ENCODE data around the gene RNF212.

Gene RNF212

DNA sequence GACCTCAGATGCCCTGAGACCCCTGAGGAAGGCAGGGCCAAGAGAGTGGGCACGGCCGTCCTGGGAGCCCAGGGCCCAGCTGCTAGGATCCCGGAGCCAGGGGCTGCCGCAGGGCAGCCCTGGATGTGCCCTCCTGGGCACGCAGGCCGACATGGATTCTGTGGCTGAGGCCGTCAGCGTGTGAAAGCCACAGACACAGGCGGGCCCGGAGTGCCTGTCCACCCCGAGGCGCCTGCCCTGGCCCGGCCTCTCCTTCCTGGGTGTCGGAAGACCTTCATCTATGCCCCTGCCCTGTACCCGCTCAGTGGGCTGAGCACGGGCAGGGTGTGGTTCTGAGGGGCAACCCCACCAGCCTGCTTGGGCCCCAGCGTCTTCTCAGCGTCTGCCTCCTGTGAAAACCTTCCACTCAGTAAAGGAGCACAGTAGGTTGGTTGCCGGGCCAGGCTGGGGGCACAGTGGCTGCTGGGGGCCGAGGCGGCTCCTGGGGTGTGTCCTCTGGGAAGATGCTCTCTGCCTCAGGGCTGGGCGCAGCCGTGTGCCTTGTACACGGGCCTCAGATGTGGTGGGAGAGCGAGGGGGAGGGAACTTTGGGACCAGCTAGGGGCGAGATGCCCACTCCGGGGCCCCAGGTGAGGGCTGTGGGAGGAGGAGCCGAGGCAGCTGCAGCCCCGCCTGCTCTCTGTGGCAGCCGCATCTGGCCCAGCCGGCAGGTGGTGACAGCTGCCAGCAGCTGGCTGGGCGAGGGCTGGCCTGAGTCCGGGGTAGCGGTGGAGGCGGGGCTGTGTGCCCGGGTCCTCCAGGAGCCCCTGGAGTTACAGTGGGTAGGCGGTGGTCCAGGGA lies 81.2 kb downstream of the RNF212 start:
- no peak for DNase-seq

DNA sequence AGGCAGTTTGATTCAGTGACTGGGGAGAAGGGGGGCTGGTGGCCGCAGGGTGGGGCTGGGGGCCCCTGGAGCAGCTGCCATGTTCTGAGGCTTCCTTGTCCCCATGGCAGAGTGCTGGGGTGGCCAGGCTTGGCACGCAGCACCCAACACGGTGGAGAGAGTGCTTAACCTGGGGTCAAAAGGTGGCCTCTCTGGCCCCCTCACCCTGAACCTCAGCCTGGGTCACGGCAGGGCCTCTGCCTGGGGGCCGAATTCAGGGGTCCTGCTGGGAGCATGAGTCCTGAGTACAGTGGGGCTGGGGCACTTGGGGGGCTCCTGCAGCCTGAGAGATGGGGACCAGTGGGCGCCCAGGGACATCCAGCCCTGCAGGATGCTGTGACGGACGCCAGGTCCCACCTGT lies 82.0 kb downstream of the RNF212 start:
- no peak for DNase-seq

DNA sequence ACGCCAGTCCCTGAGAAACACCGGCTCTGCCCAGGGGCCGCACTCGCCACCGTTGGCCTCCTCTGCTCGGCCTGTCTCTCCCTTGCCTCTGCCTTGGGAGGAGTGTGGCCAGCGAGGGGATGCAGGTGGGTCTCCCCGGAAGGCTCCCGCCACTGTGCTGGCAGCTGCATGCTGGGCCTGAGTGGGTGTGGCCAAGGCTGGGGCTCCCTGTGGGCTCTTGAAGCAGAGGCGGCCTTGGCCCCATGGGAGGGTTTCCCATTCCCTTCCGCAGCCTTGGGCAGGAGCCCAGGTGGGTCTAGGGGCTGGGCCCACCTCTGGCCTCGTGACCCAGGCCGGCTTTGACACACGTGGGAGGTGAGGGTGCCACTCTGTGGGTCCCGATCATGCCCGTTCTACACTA lies 82.8 kb downstream of the RNF212 start:
- no peak for DNase-seq

DNA sequence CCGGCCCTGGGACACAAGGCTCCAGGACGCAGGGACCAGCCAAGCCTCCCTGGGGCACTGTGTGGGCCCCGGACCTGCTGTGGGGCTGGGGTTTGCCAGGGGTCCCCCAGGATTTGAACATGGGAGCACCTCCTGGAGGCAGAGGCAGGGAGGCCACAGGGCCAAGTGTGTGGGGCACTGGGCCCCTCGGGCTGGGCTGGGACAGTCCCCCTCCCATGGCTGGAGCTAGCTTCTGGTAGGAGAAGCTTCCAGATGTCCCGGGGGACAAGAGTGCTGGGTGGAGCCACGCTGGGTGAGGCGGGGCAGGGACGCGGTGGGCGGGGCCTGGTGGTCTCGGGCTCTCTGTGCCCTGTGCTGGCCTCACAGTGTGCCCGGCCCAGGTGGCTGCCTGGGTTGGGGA lies 83.3 kb downstream of the RNF212 start:
- no peak for DNase-seq

DNA sequence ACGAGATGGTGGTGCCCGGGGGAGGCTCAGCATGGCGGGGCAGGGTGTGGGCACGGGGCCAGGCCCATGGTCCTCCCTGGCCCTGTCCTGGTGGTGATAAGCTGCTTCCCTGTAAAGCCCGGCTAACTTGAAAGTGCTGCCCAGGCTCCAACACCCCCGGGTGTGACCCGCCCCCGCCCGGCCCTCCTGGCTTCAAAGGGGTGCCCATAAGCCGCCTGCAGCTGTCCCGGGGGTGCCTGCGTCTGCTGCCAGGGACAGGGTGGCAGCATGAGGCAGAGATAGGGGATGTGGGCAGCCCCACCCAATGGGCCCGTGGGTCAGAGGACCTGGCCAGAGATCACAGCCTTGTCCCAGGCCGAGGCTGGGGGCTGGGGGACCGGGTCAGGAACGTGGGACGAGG lies 83.8 kb downstream of the RNF212 start:
- DNase-seq, result no peak

DNA sequence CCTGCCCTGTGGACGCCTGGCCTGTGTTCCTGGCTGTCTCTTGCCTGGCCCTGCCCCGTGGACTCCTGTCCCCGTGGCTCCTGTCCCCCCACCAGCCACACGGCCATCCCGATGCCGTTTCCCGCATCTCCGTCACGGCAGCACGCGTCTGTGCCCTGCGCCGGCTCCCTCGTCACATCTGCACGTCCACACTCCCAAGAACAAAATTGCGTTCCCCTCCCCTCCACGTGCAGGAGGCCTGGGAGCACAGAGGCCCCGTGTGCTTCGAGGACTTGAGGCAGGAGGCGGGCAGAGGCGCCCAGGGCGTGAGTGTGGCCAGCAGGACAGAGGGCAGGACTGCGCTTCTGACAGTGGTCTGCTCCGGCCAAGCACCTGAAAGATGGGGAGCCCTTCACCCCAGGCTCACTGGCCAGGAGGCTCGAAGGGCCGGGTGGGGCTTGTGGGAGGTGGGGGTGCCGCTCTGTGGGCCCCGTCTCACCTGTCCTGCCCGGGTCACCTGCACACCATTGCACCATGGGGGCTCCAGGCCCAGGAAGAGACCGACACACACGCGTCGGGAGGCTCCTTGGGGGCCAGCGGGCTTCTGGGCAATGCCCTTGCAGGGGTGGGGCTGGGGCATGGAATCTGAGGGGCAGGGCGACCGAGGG lies 84.7 kb downstream of the RNF212 start:
- no peak for DNase-seq

DNA sequence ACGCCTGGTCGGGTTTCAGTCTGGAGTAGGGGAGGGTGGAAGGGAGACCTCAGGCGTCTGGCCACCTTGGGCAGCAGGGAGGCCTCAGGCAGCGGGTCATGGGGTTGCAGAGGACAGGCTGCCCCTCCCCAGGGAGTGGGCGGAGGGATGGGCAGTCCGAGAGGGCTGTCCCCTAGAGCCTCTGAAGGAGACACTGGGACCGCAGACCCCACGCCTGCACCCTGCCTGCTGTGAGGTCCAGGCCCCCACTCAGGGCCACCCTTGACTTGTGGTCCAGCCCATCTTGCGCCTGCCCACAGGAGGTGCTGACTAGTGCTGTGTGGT lies 85.5 kb downstream of the RNF212 start:
- no peak for DNase-seq

DNA sequence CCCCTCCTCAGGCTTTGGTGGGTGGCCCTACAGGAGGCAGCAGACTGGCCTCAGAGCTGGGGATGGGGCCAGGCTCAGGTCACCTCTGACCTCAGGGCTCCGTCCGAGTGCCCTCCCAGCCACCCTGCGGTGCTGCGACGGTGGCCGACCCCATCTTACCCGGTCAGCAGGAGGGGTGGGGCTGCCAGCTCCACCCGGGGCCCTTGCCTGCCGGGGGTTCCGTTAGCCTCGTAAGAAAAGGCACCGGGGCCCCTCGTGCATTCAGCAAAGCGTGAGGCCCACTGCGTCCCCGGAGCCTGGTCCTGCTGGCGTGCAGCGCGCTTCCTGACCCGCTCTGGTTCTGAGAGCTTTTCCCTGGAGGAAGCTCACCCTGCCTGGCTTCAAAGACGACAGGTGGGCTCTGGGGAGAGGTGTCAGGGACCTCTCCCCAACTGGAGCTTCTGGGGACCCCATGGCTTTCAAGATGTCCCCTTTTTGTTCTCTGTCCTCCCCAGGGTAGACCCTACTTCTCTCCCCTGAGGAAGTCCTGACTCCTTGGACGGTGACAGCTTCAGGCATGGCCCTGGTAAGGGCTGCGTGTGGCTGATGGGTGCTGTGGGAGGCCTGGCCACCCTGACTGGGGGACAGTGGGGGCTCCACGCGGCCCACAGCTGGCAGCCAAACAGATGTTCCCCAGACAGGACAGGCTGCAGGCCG lies 86.0 kb downstream of the RNF212 start:
- no peak for DNase-seq

DNA sequence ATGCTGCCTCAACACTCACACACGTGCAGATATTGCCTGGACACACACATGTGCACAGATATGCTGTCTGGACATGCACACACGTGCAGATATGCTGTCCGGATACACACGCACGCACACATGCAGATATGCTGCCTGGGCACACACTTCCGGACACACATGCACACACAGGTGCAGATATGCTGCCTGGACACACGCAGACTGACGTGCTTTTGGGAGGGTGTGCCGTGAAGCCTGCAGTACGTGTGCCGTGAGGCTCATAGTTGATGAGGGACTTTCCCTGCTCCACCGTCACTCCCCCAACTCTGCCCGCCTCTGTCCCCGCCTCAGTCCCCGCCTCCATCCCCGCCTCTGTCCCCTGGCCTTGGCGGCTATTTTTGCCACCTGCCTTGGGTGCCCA lies 87.2 kb downstream of the RNF212 start:
- DNase-seq, result peak; percentile 41

DNA sequence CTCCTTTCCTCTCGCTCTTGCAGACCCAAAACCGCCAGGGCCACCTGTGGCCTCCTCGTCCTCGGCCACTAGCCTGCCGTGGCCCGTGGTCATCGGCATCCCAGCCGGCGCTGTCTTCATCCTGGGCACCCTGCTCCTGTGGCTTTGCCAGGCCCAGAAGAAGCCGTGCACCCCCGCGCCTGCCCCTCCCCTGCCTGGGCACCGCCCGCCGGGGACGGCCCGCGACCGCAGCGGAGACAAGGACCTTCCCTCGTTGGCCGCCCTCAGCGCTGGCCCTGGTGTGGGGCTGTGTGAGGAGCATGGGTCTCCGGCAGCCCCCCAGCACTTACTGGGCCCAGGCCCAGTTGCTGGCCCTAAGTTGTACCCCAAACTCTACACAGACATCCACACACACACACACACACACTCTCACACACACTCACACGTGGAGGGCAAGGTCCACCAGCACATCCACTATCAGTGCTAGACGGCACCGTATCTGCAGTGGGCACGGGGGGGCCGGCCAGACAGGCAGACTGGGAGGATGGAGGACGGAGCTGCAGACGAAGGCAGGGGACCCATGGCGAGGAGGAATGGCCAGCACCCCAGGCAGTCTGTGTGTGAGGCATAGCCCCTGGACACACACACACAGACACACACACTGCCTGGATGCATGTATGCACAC lies 88.3 kb downstream of the RNF212 start:
- DNase-seq, result no peak

DNA sequence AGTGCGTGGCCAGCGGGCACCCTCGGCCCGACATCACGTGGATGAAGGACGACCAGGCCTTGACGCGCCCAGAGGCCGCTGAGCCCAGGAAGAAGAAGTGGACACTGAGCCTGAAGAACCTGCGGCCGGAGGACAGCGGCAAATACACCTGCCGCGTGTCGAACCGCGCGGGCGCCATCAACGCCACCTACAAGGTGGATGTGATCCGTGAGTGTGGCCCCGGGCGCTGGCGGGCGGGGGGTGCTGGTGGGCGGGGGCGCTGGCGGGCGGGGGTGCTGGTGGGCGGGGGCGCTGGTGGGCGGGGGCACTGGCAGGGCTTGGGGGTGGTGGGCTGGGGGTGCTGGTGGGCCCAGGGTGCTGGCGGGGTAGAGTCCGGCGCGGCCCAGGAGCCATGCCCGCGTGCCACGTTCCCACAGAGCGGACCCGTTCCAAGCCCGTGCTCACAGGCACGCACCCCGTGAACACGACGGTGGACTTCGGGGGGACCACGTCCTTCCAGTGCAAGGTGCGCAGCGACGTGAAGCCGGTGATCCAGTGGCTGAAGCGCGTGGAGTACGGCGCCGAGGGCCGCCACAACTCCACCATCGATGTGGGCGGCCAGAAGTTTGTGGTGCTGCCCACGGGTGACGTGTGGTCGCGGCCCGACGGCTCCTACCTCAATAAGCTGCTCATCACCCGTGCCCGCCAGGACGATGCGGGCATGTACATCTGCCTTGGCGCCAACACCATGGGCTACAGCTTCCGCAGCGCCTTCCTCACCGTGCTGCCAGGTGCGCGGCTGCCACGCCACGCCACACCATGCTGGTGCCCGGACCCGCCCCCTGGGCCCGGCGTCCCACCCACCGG lies 89.2 kb downstream of the RNF212 start:
- no peak for DNase-seq

DNA sequence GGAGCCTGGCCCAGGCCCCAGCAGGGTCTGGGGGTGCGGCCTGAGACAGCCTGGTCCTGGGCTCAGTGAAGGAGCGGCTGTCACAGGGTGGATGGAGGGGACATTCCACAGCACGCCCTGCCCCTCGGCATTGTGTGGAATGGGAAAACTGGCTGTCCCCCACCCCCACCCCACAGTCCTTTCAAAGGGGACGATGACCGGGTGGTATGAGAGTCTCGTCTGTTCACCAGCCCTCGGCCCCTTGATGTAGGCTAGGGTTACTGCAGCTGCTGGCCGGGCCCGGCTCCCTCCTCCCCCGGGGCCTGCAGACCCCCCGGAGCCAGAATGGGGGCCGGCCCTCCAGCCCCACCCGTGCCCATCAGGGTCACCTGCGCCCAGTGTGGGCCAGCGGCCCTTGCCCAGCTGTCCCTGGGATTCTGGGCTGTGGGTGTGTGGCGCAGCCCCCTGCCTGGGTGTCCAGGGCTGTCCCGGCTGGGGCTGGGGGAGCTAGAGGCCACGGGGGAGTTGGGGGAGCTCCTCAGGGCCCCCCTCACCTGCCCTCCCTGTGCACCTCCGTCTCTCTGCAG lies 90.2 kb downstream of the RNF212 start:
- no peak for DNase-seq

DNA sequence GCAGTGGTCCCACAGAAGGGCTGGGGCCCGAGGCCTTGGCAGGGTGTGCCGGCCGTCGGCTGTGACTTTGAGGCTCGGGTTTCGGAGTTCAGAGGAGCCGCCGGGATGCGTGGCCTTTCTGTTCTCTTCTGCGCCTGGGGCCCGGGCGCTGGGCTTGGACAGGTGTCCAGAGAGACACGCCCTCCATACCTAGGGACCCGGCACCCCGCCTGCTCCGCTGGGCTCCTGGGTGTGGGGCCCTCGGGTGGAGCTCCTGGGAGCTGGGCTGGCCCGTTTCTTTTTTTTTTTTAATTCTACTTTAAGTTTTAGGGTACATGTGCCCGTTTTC lies 90.7 kb downstream of the RNF212 start:
- DNase-seq, result no peak

DNA sequence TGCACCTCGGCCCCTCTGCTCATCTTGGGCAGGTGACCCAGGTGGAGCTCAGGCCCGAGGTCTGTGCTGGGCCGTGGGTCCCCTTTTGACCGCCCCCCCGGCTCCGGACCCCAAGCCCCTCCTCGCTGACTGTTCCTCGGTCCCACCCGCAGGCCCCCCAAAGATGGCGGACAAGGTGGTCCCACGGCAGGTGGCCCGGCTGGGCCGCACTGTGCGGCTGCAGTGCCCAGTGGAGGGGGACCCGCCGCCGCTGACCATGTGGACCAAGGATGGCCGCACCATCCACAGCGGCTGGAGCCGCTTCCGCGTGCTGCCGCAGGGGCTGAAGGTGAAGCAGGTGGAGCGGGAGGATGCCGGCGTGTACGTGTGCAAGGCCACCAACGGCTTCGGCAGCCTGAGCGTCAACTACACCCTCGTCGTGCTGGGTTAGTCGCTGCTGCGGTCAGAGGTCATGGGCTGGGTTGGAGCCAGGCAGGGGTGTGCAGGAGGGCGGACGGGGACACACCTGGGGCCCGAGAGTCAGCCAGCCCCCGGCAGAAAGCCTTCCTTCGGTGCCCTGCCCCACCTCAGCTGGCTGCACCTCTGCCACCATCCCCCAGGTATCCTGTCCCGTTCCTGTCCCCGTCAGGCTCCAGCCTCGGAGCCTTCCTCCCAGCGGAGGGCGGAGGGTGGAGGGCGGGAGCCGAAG lies 91.2 kb downstream of the RNF212 start:
- DNase-seq, result no peak

Measured in suppressor macrophage treated with lipopolysaccharide for 4 hours (primary cell).